Epithelial cell of proximal tubule (primary cell): ENCODE results near the gene SPPL2A. TPM values are rescaled to one million over a fixed set of nuclear protein-coding genes. Genes with fewer than 3 reads are reported as not detected.

Source experiments
- DNase-seq: peaks from one replicate; pipeline ENCODE4 v3.0.0-alpha.2; 2011; ENCODE audit warnings: low read depth
- H3K4me3 ChIP-seq: 2 replicates; pipeline ENCODE4 v1.5.1; 2011; ENCODE audit warnings: low read depth, mild to moderate bottlenecking, low read length
- CTCF ChIP-seq: conservative IDR thresholded peaks from 2 replicates; pipeline ENCODE4 v1.5.1; 2012; ENCODE audit warnings: low read depth, mild to moderate bottlenecking, low read length
- total RNA-seq: library from RNA; depleted of rRNA; stranded (reverse); fragments of >200 nt; gene quantifications from 2 replicates; pipeline ENCODE4 v1.2.3, GENCODE V29; 2015

SPPL2A gene
- total RNA-seq, 1 donor from 2014 or later = 95.9 TPM

GRCh38 chr15:50653156-50653743 lies 112.3 kb downstream of the SPPL2A start:
- H3K4me3 ChIP-seq = no peak overlapping the region
- DNase-seq = no peak
- no peak for TF ChIP-seq CTCF

- TF ChIP-seq CTCF = no peak
- DNase-seq = no peak
- H3K4me3 ChIP-seq = no peak overlapping the region
Measured at GRCh38 chr15:50652671-50653070, 112.8 kb downstream of the SPPL2A start.

Other genes with a start within 250 kb of the SPPL2A start
- gene USP50, start 219.0 kb downstream of the SPPL2A start, total RNA-seq = 0.29 TPM in 1 of 2 replicates, not detected in the other
- gene TRPM7, start 78.9 kb downstream of the SPPL2A start, total RNA-seq = 16.6 and 16.8 TPM in 2 replicates
- gene AP4E1, start 143.0 kb upstream of the SPPL2A start, total RNA-seq = 4.6 and 7.4 TPM in 2 replicates